ENCODE data around the gene TBC1D22A.

Gene TBC1D22A

GRCh38 chr22:46841522-46841921, 79.1 kb downstream of the TBC1D22A start:
- no peak for DNase-seq

GRCh38 chr22:46842606-46843005, 80.2 kb downstream of the TBC1D22A start:
- no peak for DNase-seq

- DNase-seq: no peak
Observed at GRCh38 chr22:46843821-46844255, 81.4 kb downstream of the TBC1D22A start.

GRCh38 chr22:46844606-46845210, 82.3 kb downstream of the TBC1D22A start:
- no peak for DNase-seq

GRCh38 chr22:46845296-46846149, 83.1 kb downstream of the TBC1D22A start:
- DNase-seq: no peak

- no peak for DNase-seq
Observed at GRCh38 chr22:46846150-46846831, 83.8 kb downstream of the TBC1D22A start.

GRCh38 chr22:46846832-46847355, 84.4 kb downstream of the TBC1D22A start:
- DNase-seq: no peak

GRCh38 chr22:46848197-46848596, 85.7 kb downstream of the TBC1D22A start:
- no peak for DNase-seq

- DNase-seq: no peak
Observed at GRCh38 chr22:46849101-46849500, 86.7 kb downstream of the TBC1D22A start.

GRCh38 chr22:46849951-46850350, 87.5 kb downstream of the TBC1D22A start:
- DNase-seq: no peak

GRCh38 chr22:46851311-46851710, 88.9 kb downstream of the TBC1D22A start:
- no peak for DNase-seq

GRCh38 chr22:46851941-46852340, 89.5 kb downstream of the TBC1D22A start:
- no peak for DNase-seq

GRCh38 chr22:46852771-46853170, 90.3 kb downstream of the TBC1D22A start:
- no peak for DNase-seq

- no peak for DNase-seq
Observed at GRCh38 chr22:46853191-46853590, 90.7 kb downstream of the TBC1D22A start.

- DNase-seq: no peak
Observed at GRCh38 chr22:46854125-46854870, 91.8 kb downstream of the TBC1D22A start.

- DNase-seq: no peak
Observed at GRCh38 chr22:46855681-46856080, 93.2 kb downstream of the TBC1D22A start.

- DNase-seq: no peak
Observed at GRCh38 chr22:46856661-46857060, 94.2 kb downstream of the TBC1D22A start.

- no peak for DNase-seq
Observed at GRCh38 chr22:46857142-46857884, 94.9 kb downstream of the TBC1D22A start.

GRCh38 chr22:46857885-46858143, 95.4 kb downstream of the TBC1D22A start:
- DNase-seq: no peak

GRCh38 chr22:46858181-46858771, 95.8 kb downstream of the TBC1D22A start:
- DNase-seq: no peak

- no peak for DNase-seq
Observed at GRCh38 chr22:46860562-46860961, 98.1 kb downstream of the TBC1D22A start.

Data from T1000 (cell line).